Measurements from ENCODE around the gene IFIT3.
A peak's percentile ranks its signal among the peaks of the same experiment; 100 is the strongest.
"Not testable (repeated sequence)": the region's sequence is repeated elsewhere in the genome, so short reads cannot be mapped to it uniquely, and the experiment has no call there.

IFIT3 gene

GRCh38 chr10:89348481-89348880 is 20.7 kb downstream of the IFIT3 start:
- no peak for DNase-seq
- in situ Hi-C loops (cut with HindIII; ENCODE audit: low pct_ligation_motif_present, low pct_unique_long_range_greater_than_20kb, low sequenced_read_pairs) = no loop called here

GRCh38 chr10:89348975-89349374 is 21.2 kb downstream of the IFIT3 start:
- in situ Hi-C loops (cut with HindIII; ENCODE audit: low pct_ligation_motif_present, low pct_unique_long_range_greater_than_20kb, low sequenced_read_pairs) = no loop called here
- DNase-seq = no peak

GRCh38 chr10:89350631-89351315 is 23.0 kb downstream of the IFIT3 start:
- in situ Hi-C loops (cut with HindIII; ENCODE audit: low pct_ligation_motif_present, low pct_unique_long_range_greater_than_20kb, low sequenced_read_pairs) = not testable (repeated sequence)
- DNase-seq = peak; percentile 49

GRCh38 chr10:89351412-89351779 is 23.6 kb downstream of the IFIT3 start:
- in situ Hi-C loops (cut with HindIII; ENCODE audit: low pct_ligation_motif_present, low pct_unique_long_range_greater_than_20kb, low sequenced_read_pairs) = no loop called here
- DNase-seq = peak; percentile 61

GRCh38 chr10:89351780-89352597 is 24.2 kb downstream of the IFIT3 start:
- peak; percentile 99 for DNase-seq
- in situ Hi-C loops (cut with HindIII; ENCODE audit: low pct_ligation_motif_present, low pct_unique_long_range_greater_than_20kb, low sequenced_read_pairs) = no loop called here

- DNase-seq = peak; percentile 25
- in situ Hi-C loops (cut with HindIII; ENCODE audit: low pct_ligation_motif_present, low pct_unique_long_range_greater_than_20kb, low sequenced_read_pairs) = no loop called here
Observed at GRCh38 chr10:89352802-89353201, 25.0 kb downstream of the IFIT3 start.

GRCh38 chr10:89355394-89355931 is 27.7 kb downstream of the IFIT3 start:
- in situ Hi-C loops (cut with HindIII; ENCODE audit: low pct_ligation_motif_present, low pct_unique_long_range_greater_than_20kb, low sequenced_read_pairs) = no loop called here
- DNase-seq = no peak

GRCh38 chr10:89357096-89357495 is 29.3 kb downstream of the IFIT3 start:
- no peak for DNase-seq
- in situ Hi-C loops (cut with HindIII; ENCODE audit: low pct_ligation_motif_present, low pct_unique_long_range_greater_than_20kb, low sequenced_read_pairs) = no loop called here

- in situ Hi-C loops (cut with HindIII; ENCODE audit: low pct_ligation_motif_present, low pct_unique_long_range_greater_than_20kb, low sequenced_read_pairs) = no loop called here
Observed at GRCh38 chr10:89357975-89358374, 30.2 kb downstream of the IFIT3 start.

GRCh38 chr10:89360157-89360556 is 32.4 kb downstream of the IFIT3 start:
- in situ Hi-C loops (cut with HindIII; ENCODE audit: low pct_ligation_motif_present, low pct_unique_long_range_greater_than_20kb, low sequenced_read_pairs) = no loop called here
- DNase-seq = peak; percentile 23

More at GRCh38 chr10:89357975-89358374, 30.2 kb downstream of the IFIT3 start:
- DNase-seq = no peak

GRCh38 chr10:89362929-89363328 is 35.1 kb downstream of the IFIT3 start:
- no peak for DNase-seq
- in situ Hi-C loops (cut with HindIII; ENCODE audit: low pct_ligation_motif_present, low pct_unique_long_range_greater_than_20kb, low sequenced_read_pairs) = no loop called here

GRCh38 chr10:89363729-89364442 is 36.1 kb downstream of the IFIT3 start:
- DNase-seq = no peak
- in situ Hi-C loops (cut with HindIII; ENCODE audit: low pct_ligation_motif_present, low pct_unique_long_range_greater_than_20kb, low sequenced_read_pairs) = no loop called here

GRCh38 chr10:89364531-89364930 is 36.7 kb downstream of the IFIT3 start:
- in situ Hi-C loops (cut with HindIII; ENCODE audit: low pct_ligation_motif_present, low pct_unique_long_range_greater_than_20kb, low sequenced_read_pairs) = no loop called here
- no peak for DNase-seq

- no peak for DNase-seq
- in situ Hi-C loops (cut with HindIII; ENCODE audit: low pct_ligation_motif_present, low pct_unique_long_range_greater_than_20kb, low sequenced_read_pairs) = no loop called here
Observed at GRCh38 chr10:89367529-89367928, 39.7 kb downstream of the IFIT3 start.

GRCh38 chr10:89368129-89368528 is 40.3 kb downstream of the IFIT3 start:
- in situ Hi-C loops (cut with HindIII; ENCODE audit: low pct_ligation_motif_present, low pct_unique_long_range_greater_than_20kb, low sequenced_read_pairs) = no loop called here
- DNase-seq = no peak

GRCh38 chr10:89369156-89370105 is 41.6 kb downstream of the IFIT3 start:
- peak; percentile 50 for DNase-seq
- in situ Hi-C loops (cut with HindIII; ENCODE audit: low pct_ligation_motif_present, low pct_unique_long_range_greater_than_20kb, low sequenced_read_pairs) = no loop called here

- in situ Hi-C loops (cut with HindIII; ENCODE audit: low pct_ligation_motif_present, low pct_unique_long_range_greater_than_20kb, low sequenced_read_pairs) = no loop called here
- no peak for DNase-seq
Observed at GRCh38 chr10:89371079-89371478, 43.3 kb downstream of the IFIT3 start.

GRCh38 chr10:89371987-89372386 is 44.2 kb downstream of the IFIT3 start:
- no peak for DNase-seq
- in situ Hi-C loops (cut with HindIII; ENCODE audit: low pct_ligation_motif_present, low pct_unique_long_range_greater_than_20kb, low sequenced_read_pairs) = no loop called here

Data from ACHN (cell line).